Skeletal muscle cell (primary cell): ENCODE data around the gene WDR45.
"Not testable (repeated sequence)": the region's sequence is repeated elsewhere in the genome, so short reads cannot be mapped to it uniquely, and the experiment has no call there.

Experiments used
- DNase-seq: peaks from one replicate; pipeline ENCODE4 v3.0.0-alpha.2; 2010; ENCODE audit warnings: low read depth
- H3K4me3 ChIP-seq: 2 replicates; pipeline ENCODE4 v1.5.1; 2011; ENCODE audit warnings: low read depth, mild to moderate bottlenecking, control low read depth, low read length, moderate library complexity

The WDR45 gene

GRCh38 chrX:49079489-49080428, at the start of gene WDR45:
WDR45 (minus strand) TSS chrX:49079887; CDS start chrX:49078095, 1,792 bp downstream.
- no peak for DNase-seq
- H3K4me3 ChIP-seq = peak within 1 kb of the TSS; percentile 60

- no peak for DNase-seq
- H3K4me3 ChIP-seq = no peak overlapping the region
Measured at GRCh38 chrX:49129427-49129826, 49.7 kb upstream of the WDR45 start.

- not testable (repeated sequence) for DNase-seq, H3K4me3 ChIP-seq
Measured at GRCh38 chrX:49127742-49128258, 48.1 kb upstream of the WDR45 start.

- H3K4me3 ChIP-seq = peak overlapping the region; percentile 66
- no peak for DNase-seq
Measured at GRCh38 chrX:49122499-49122898, 42.8 kb upstream of the WDR45 start.

- no peak overlapping the region for H3K4me3 ChIP-seq
- DNase-seq = no peak
Measured at GRCh38 chrX:49120091-49120490, 40.4 kb upstream of the WDR45 start.

GRCh38 chrX:49117581-49117980, 37.9 kb upstream of the WDR45 start:
- DNase-seq = no peak
- H3K4me3 ChIP-seq = no peak overlapping the region

- no peak overlapping the region for H3K4me3 ChIP-seq
- DNase-seq = no peak
Measured at GRCh38 chrX:49116716-49117115, 37.0 kb upstream of the WDR45 start.

GRCh38 chrX:49116076-49116475, 36.4 kb upstream of the WDR45 start:
- H3K4me3 ChIP-seq = no peak overlapping the region
- DNase-seq = no peak

- no peak overlapping the region for H3K4me3 ChIP-seq
- no peak for DNase-seq
Measured at GRCh38 chrX:49111791-49112190, 32.1 kb upstream of the WDR45 start.

GRCh38 chrX:49110417-49110816, 30.7 kb upstream of the WDR45 start:
- no peak for DNase-seq
- H3K4me3 ChIP-seq = no peak overlapping the region

GRCh38 chrX:49108641-49109040, 29.0 kb upstream of the WDR45 start:
- H3K4me3 ChIP-seq = no peak overlapping the region
- no peak for DNase-seq

- no peak overlapping the region for H3K4me3 ChIP-seq
- DNase-seq = no peak
Measured at GRCh38 chrX:49106930-49107329, 27.2 kb upstream of the WDR45 start.

- H3K4me3 ChIP-seq = no peak overlapping the region
- no peak for DNase-seq
Measured at GRCh38 chrX:49106296-49106695, 26.6 kb upstream of the WDR45 start.

- no peak overlapping the region for H3K4me3 ChIP-seq
Measured at GRCh38 chrX:49103637-49104036, 23.9 kb upstream of the WDR45 start.

GRCh38 chrX:49102190-49102589, 22.5 kb upstream of the WDR45 start:
- no peak for DNase-seq
- no peak overlapping the region for H3K4me3 ChIP-seq

More at GRCh38 chrX:49103637-49104036, 23.9 kb upstream of the WDR45 start:
- no peak for DNase-seq

- DNase-seq = no peak
- H3K4me3 ChIP-seq = peak overlapping the region; percentile 62
Measured at GRCh38 chrX:49101629-49101984, 21.9 kb upstream of the WDR45 start.

- peak; percentile 78 for DNase-seq
Measured at GRCh38 chrX:49100704-49101628, 21.3 kb upstream of the WDR45 start.

GRCh38 chrX:49096419-49096818, 16.7 kb upstream of the WDR45 start:
- no peak overlapping the region for H3K4me3 ChIP-seq
- no peak for DNase-seq

More at GRCh38 chrX:49100704-49101628, 21.3 kb upstream of the WDR45 start:
- H3K4me3 ChIP-seq = peak overlapping the region; percentile 62

GRCh38 chrX:49089553-49089952, 9.9 kb upstream of the WDR45 start:
- no peak overlapping the region for H3K4me3 ChIP-seq

More at GRCh38 chrX:49089553-49089952, 9.9 kb upstream of the WDR45 start:
- DNase-seq = no peak
